ENCODE data around the gene CYB561D2.

Gene CYB561D2

GRCh38 chr3:50323614-50324199 lies 27.0 kb upstream of the CYB561D2 start:
- DNase-seq (ENCODE audit: low spot score): no peak

- peak; percentile 45 for DNase-seq (ENCODE audit: low spot score)
These were observed 26.1 kb upstream of the CYB561D2 start for GRCh38 chr3:50324351-50325112.

- DNase-seq (ENCODE audit: low spot score): no peak
These were observed 25.6 kb upstream of the CYB561D2 start for GRCh38 chr3:50325113-50325480.

- DNase-seq (ENCODE audit: low spot score): no peak
These were observed 25.0 kb upstream of the CYB561D2 start for GRCh38 chr3:50325497-50326181.

GRCh38 chr3:50326182-50326541 lies 24.5 kb upstream of the CYB561D2 start:
- no peak for DNase-seq (ENCODE audit: low spot score)

GRCh38 chr3:50327129-50327528 lies 23.5 kb upstream of the CYB561D2 start:
- DNase-seq (ENCODE audit: low spot score): no peak

GRCh38 chr3:50327943-50328691 lies 22.5 kb upstream of the CYB561D2 start, which contains the start of gene TUSC2:
TSS of gene TUSC2 (minus strand) at chr3:50328223. CDS start at chr3:50328099, 124 bp downstream.
- peak; percentile 94 for DNase-seq (ENCODE audit: low spot score)

- DNase-seq (ENCODE audit: low spot score): no peak
These were observed 20.3 kb upstream of the CYB561D2 start for GRCh38 chr3:50330330-50330729.

GRCh38 chr3:50331364-50331907 lies 19.2 kb upstream of the CYB561D2 start:
- no peak for DNase-seq (ENCODE audit: low spot score)

GRCh38 chr3:50333744-50334328 lies 16.8 kb upstream of the CYB561D2 start:
- no peak for DNase-seq (ENCODE audit: low spot score)

- no peak for DNase-seq (ENCODE audit: low spot score)
These were observed 16.2 kb upstream of the CYB561D2 start for GRCh38 chr3:50334339-50335075.

- no peak for DNase-seq (ENCODE audit: low spot score)
These were observed 14.0 kb upstream of the CYB561D2 start for GRCh38 chr3:50336452-50337174.

GRCh38 chr3:50337175-50337861 lies 13.3 kb upstream of the CYB561D2 start:
- DNase-seq (ENCODE audit: low spot score): peak; percentile 95

- DNase-seq (ENCODE audit: low spot score): no peak
These were observed 11.7 kb upstream of the CYB561D2 start for GRCh38 chr3:50338965-50339364.

- DNase-seq (ENCODE audit: low spot score): no peak
These were observed 11.0 kb upstream of the CYB561D2 start for GRCh38 chr3:50339485-50340146.

GRCh38 chr3:50340147-50340447 lies 10.6 kb upstream of the CYB561D2 start:
- DNase-seq (ENCODE audit: low spot score): no peak

- peak; percentile 50 for DNase-seq (ENCODE audit: low spot score)
These were observed 10.0 kb upstream of the CYB561D2 start, which contains the start of gene RASSF1 for GRCh38 chr3:50340448-50341329. TSS of gene RASSF1 (minus strand) at chr3:50340836. CDS start at chr3:50340805, 31 bp downstream.

- no peak for DNase-seq (ENCODE audit: low spot score)
These were observed 9.1 kb upstream of the CYB561D2 start for GRCh38 chr3:50341537-50341936.

Data from CD4-positive, alpha-beta T cell treated with Interleukin-6 at 100 ng/mL for 8 hours (primary cell).